HFFc6 (cell line): ENCODE data around the gene RBKS. TPM values are rescaled to one million over a fixed set of nuclear protein-coding genes. Genes with fewer than 3 reads are reported as not detected.

Experiments
- DNase-seq: peaks from one replicate; pipeline ENCODE4 v3.0.0-alpha.2; 2018
- H3K27ac Mint-ChIP-seq: 2 replicates; pipeline ENCODE4 v1.8.0; 2020; ENCODE audit warnings: mild to moderate bottlenecking, mixed read lengths
- H3K27me3 Mint-ChIP-seq: 2 replicates; pipeline ENCODE4 v1.8.0; 2021; ENCODE audit warnings: mild to moderate bottlenecking, moderate library complexity, mixed read lengths; ENCODE audit not compliant: insufficient read depth
- H3K36me3 Mint-ChIP-seq: 2 replicates; pipeline ENCODE4 v1.8.0; 2021; ENCODE audit warnings: low read depth, mixed read lengths
- H3K4me1 Mint-ChIP-seq: 2 replicates; pipeline ENCODE4 v1.8.0; 2020; ENCODE audit warnings: low read depth, mixed read lengths
- H3K4me3 Mint-ChIP-seq: 2 replicates; pipeline ENCODE4 v1.8.0; 2020; ENCODE audit warnings: mild to moderate bottlenecking, moderate library complexity, mixed read lengths
- H3K9me3 Mint-ChIP-seq: 2 replicates; pipeline ENCODE4 v1.8.0; 2020; ENCODE audit warnings: mild to moderate bottlenecking, mixed read lengths
- total RNA-seq, 6 experiments: library from RNA; stranded (reverse); fragmentation: NEBNext Ultra II Directional; extraction: Animal tissue kit (Norgen Biotek cat#: 25700); gene quantifications; 2 replicates in 1 of 6; 3 replicates in 5 of 6; pipeline ENCODE4 v1.2.3, GENCODE V29; 2021
- TF ChIP-seq, protein P1 (sequence below): fragments of 200-600 bp; sonication (generic); IDR thresholded peaks from 2 replicates; pipeline ENCODE4 v1.5.0; 2021; ENCODE audit warnings: antibody characterized with exemption, mild to moderate bottlenecking

Gene RBKS
- total RNA-seq, 6 experiments from 2014 or later, result 1.8 to 3.1 (median 2.7) TPM

DNA sequence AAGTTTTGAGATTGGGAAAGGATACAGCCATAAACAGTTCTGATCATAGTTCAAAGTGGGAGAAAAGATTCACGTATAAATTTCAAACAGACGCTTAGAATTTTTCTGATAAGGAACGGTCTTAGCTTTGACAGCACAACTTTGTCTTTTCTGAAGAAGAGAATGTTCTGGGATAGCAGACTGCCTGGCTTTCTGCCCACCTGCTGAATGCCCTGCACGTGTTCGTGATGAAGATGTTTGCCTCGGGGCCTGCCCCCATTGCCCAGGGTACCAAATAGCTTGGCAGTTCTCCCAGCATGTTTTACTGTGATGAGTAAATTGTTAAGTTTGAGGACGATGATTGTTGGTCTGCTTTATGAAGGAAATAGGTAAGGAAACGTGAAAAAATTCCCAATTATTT is 114.1 kb downstream of the RBKS start:
- TF ChIP-seq, protein P1, sequence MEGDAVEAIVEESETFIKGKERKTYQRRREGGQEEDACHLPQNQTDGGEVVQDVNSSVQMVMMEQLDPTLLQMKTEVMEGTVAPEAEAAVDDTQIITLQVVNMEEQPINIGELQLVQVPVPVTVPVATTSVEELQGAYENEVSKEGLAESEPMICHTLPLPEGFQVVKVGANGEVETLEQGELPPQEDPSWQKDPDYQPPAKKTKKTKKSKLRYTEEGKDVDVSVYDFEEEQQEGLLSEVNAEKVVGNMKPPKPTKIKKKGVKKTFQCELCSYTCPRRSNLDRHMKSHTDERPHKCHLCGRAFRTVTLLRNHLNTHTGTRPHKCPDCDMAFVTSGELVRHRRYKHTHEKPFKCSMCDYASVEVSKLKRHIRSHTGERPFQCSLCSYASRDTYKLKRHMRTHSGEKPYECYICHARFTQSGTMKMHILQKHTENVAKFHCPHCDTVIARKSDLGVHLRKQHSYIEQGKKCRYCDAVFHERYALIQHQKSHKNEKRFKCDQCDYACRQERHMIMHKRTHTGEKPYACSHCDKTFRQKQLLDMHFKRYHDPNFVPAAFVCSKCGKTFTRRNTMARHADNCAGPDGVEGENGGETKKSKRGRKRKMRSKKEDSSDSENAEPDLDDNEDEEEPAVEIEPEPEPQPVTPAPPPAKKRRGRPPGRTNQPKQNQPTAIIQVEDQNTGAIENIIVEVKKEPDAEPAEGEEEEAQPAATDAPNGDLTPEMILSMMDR, result no peak
- H3K4me3 Mint-ChIP-seq, result peak overlapping the region; percentile 73
- no peaks in the 10 kb centered on the region for H3K9me3 Mint-ChIP-seq
- peaks cover 72% of the 10 kb centered on the region for H3K4me1 Mint-ChIP-seq
- H3K36me3 Mint-ChIP-seq, result peaks cover 68% of the 10 kb centered on the region
- peaks cover 2% of the 10 kb centered on the region; the same call in 1 of the 2 replicates for H3K27me3 Mint-ChIP-seq
- peak; percentile 77 for DNase-seq
- H3K27ac Mint-ChIP-seq, result peak overlapping the region; percentile 91

DNA sequence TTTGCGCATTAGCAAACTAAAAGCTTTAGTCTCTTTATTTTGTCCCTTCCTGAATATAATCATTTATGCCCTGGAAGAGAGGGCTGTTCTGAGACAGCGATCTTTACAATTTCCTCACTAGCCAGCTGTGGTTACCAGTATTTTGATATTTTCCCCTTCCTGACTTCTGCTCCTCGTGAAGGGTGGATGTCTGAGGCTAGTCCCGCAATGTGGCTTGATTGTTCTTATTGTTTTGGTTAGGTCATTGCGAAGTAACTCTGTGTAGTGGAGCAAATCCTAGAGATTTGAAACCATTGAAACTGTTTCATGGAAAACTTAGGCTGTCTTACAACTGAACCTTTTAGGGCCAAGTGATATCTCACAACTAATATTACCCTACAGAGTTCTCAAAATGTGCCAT is 116.2 kb downstream of the RBKS start:
- peaks cover 69% of the 10 kb centered on the region for H3K4me1 Mint-ChIP-seq
- peak overlapping the region; percentile 99 for H3K4me3 Mint-ChIP-seq
- peak overlapping the region; percentile 89; the same call in 1 of the 2 replicates for H3K27ac Mint-ChIP-seq
- no peaks in the 10 kb centered on the region for H3K9me3 Mint-ChIP-seq
- TF ChIP-seq, protein P1, result no peak
- no peaks in the 10 kb centered on the region for H3K27me3 Mint-ChIP-seq
- H3K36me3 Mint-ChIP-seq, result peaks cover 52% of the 10 kb centered on the region
- no peak for DNase-seq

GRCh38 chr2:27772804-27773203 is 117.4 kb downstream of the RBKS start:
- peak overlapping the region; percentile 89 for H3K27ac Mint-ChIP-seq

DNA sequence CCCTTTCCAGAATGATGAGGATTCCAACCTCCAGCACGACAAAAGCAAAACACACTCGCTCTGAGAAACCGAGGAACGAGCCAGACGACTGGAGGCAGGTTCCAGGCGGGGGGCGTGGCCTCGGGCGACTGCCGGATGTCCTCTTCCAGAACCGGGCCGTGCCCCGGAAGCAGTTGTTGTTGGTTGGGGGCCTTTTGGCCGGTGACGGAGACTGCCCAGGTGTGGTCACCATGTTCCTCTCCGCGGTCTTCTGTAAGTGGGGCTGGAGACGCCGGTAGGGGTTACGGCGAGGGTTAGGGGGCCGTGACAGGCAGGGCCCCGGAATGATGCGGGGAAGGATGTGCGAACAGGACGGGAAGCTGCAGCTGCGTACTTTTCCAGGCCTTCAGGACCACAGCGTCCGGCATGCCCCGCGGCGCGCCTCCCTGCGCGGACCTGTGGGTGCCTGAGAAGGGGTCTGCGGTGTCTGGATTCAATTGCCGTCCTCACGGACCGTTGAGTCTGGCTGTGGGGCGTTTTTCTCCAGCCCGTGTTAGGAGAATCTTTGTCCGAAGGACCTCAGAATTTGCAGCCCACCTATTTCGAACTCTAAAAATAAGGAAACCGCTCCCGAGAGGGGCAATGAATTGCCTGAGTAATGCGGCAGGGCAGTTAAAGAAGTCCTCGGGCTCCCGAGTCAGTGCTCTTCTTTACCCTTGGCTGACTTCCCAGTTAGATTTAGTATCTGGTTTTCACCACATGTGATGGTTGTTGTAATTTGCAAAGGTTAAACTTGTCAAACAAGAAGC is 118.4 kb downstream of the RBKS start, which contains the start of gene MRPL33:
MRPL33 (plus strand) TSS at position 172 of the 788 bp plus-strand sequence; CDS start at position 231, 59 bp downstream.
- Mint-ChIP-seq H3K4me1 (peaks cover 48% of the 10 kb centered on the region), H3K4me3 (peak within 1 kb of the TSS; percentile 99), H3K36me3 (peaks cover 37% of the 10 kb centered on the region), H3K27me3 (no peaks in the 10 kb centered on the region; the same call in 1 of the 2 replicates), H3K9me3 (no peaks in the 10 kb centered on the region), H3K27ac (peak within 1 kb of the TSS; percentile 97)
- TF ChIP-seq, protein P1, result no peak
- peak; percentile 75 for DNase-seq

More at GRCh38 chr2:27772804-27773203, 117.4 kb downstream of the RBKS start:
- no peak for DNase-seq
- Mint-ChIP-seq H3K36me3 (peaks cover 43% of the 10 kb centered on the region), H3K4me1 (peaks cover 59% of the 10 kb centered on the region), H3K27me3 (no peaks in the 10 kb centered on the region; the same call in 1 of the 2 replicates), H3K4me3 (peak overlapping the region; percentile 99), H3K9me3 (no peaks in the 10 kb centered on the region)
- TF ChIP-seq, protein P1, result no peak

DNA sequence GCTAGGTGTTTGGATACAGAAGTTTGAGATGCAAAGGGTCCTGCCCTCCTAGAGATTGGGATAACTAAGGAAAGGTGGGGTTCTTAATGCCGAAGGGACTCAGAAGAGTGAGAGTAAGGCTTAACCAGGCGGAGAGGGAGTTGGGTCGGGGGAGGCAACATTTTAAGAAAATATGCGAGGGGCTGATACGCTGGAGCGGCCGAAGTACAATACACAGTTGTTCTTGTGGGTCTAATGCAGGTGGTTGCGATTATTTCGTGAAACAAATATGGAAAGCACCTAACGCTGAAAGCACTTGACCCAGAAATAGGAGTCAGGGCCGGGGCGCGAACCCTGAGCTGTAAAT is 119.0 kb downstream of the RBKS start:
- H3K27ac Mint-ChIP-seq, result peak overlapping the region; percentile 97
- no peaks in the 10 kb centered on the region for H3K9me3 Mint-ChIP-seq
- peak overlapping the region; percentile 99 for H3K4me3 Mint-ChIP-seq
- DNase-seq, result no peak
- H3K27me3 Mint-ChIP-seq, result no peaks in the 10 kb centered on the region; the same call in 1 of the 2 replicates
- H3K36me3 Mint-ChIP-seq, result peaks cover 32% of the 10 kb centered on the region
- TF ChIP-seq, protein P1, result no peak
- H3K4me1 Mint-ChIP-seq, result peaks cover 42% of the 10 kb centered on the region
